ENCODE results near the gene OR8G1.
"Not testable (repeated sequence)": the region's sequence is repeated elsewhere in the genome, so short reads cannot be mapped to it uniquely, and the experiment has no call there.

OR8G1 gene

DNA sequence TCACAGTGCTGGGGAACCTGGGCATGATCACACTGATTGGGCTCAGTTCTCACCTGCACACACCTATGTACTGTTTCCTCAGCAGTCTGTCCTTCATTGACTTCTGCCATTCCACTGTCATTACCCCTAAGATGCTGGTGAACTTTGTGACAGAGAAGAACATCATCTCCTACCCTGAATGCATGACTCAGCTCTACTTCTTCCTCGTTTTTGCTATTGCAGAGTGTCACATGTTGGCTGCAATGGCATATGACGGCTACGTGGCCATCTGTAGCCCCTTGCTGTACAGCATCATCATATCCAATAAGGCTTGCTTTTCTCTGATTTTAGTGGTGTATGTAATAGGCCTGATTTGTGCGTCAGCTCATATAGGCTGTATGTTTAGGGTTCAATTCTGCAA, 24.1 kb downstream of the OR8G1 start:
- not testable (repeated sequence) for H3K27me3 ChIP-seq (ENCODE audit: insufficient read depth, low read length, poor library complexity); H3K4ac ChIP-seq (ENCODE audit: low read depth, low read length); H2BK120ac ChIP-seq (ENCODE audit: low read depth, low read length); H3K4me3 ChIP-seq (ENCODE audit: low read length); H3K9ac ChIP-seq (ENCODE audit: low read length); H3K4me2 ChIP-seq (ENCODE audit: low read length); H4K5ac ChIP-seq (ENCODE audit: low read length); H3K4me1 ChIP-seq (ENCODE audit: control insufficient read depth, low read depth, low read length); H3K18ac ChIP-seq (ENCODE audit: low read length); H3K23ac ChIP-seq (ENCODE audit: low read length); H3K56ac ChIP-seq (ENCODE audit: low read length); DNase-seq; H4K8ac ChIP-seq (ENCODE audit: low read depth, low read length); H3K27ac ChIP-seq (ENCODE audit: low read depth, low read length); H2BK5ac ChIP-seq (ENCODE audit: low read length); H3K79me1 ChIP-seq (ENCODE audit: low read length); H2BK15ac ChIP-seq (replicated peaks; ENCODE audit: low read depth); H3K79me2 ChIP-seq (ENCODE audit: control insufficient read depth, insufficient read depth, low read length); H3K36me3 ChIP-seq (ENCODE audit: control insufficient read depth, insufficient read depth, low read length); H2AK5ac ChIP-seq (ENCODE audit: low read length)
- WGBS (ENCODE audit: extremely low coverage, insufficient coverage, low lambda C conversion rate), result no CpG with 5 or more reads among the region's 4 CpGs

DNA sequence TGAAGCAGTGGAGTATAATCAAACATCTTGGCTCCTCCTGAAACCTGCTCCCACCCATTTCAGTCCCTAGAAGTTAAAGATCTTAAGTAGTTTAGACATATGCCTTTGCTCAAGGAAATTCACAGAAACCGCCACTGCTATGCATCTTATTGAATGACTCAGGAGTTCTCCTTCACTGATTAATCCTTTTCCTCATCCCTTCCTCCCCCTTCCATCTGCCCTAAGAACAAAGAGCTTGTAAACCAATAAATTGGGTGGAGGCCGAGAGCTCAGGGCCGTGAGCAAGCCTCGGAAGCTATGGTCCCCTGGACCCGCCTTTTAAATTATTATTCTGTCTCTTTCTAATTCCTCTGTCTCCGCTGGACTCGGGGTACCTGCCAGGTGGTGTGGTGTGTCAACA, 30.0 kb downstream of the OR8G1 start:
- H3K18ac ChIP-seq (ENCODE audit: low read length); H3K4me1 ChIP-seq (ENCODE audit: control insufficient read depth, low read depth, low read length); H3K27ac ChIP-seq (ENCODE audit: low read depth, low read length); H3K4me3 ChIP-seq (ENCODE audit: low read length); H2BK120ac ChIP-seq (ENCODE audit: low read depth, low read length); H3K4ac ChIP-seq (ENCODE audit: low read depth, low read length); H3K79me2 ChIP-seq (ENCODE audit: control insufficient read depth, insufficient read depth, low read length); H2BK5ac ChIP-seq (ENCODE audit: low read length); DNase-seq; H4K8ac ChIP-seq (ENCODE audit: low read depth, low read length); H2BK15ac ChIP-seq (replicated peaks; ENCODE audit: low read depth); H3K79me1 ChIP-seq (ENCODE audit: low read length); H3K23ac ChIP-seq (ENCODE audit: low read length); H3K56ac ChIP-seq (ENCODE audit: low read length); H3K4me2 ChIP-seq (ENCODE audit: low read length); H3K27me3 ChIP-seq (ENCODE audit: insufficient read depth, low read length, poor library complexity); H2AK5ac ChIP-seq (ENCODE audit: low read length); H4K5ac ChIP-seq (ENCODE audit: low read length); H3K9ac ChIP-seq (ENCODE audit: low read length); H3K36me3 ChIP-seq (ENCODE audit: control insufficient read depth, insufficient read depth, low read length): not testable (repeated sequence)
- WGBS (ENCODE audit: extremely low coverage, insufficient coverage, low lambda C conversion rate), result no CpG with 5 or more reads among the region's 7 CpGs

DNA sequence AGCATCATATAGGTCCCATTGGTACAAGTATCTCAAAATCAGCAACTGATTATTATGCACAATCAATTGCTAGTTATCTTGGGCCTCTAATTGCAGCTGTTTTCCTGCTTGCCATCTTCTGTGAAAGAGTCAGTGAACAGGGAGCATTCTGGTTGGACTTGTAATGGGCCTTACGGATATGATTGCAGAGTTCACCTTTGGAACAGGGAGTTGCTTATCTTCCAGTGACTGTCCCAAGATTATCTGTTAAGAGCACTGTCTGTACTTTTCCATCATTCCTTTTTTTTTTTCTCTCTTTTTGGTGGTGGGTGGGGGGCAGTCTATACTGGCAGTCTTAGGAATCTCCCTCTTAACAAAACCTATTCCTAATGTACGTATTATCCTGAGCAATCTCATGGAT, 33.1 kb downstream of the OR8G1 start:
- Histone ChIP-seq H3K27ac (ENCODE audit: low read depth, low read length) (no peak overlapping the region), H2AK5ac (ENCODE audit: low read length) (no peak overlapping the region), H3K4me3 (ENCODE audit: low read length) (no peak overlapping the region), H2BK5ac (ENCODE audit: low read length) (no peak overlapping the region), H2BK15ac (replicated peaks; ENCODE audit: low read depth) (no peak overlapping the region), H3K36me3 (ENCODE audit: control insufficient read depth, insufficient read depth, low read length) (no peaks in the 10 kb centered on the region), H3K27me3 (ENCODE audit: insufficient read depth, low read length, poor library complexity) (no peaks in the 10 kb centered on the region), H4K5ac (ENCODE audit: low read length) (no peak overlapping the region), H3K18ac (ENCODE audit: low read length) (no peak overlapping the region), H3K79me1 (ENCODE audit: low read length) (no peaks in the 10 kb centered on the region), H3K4me1 (ENCODE audit: control insufficient read depth, low read depth, low read length) (no peaks in the 10 kb centered on the region), H3K4ac (ENCODE audit: low read depth, low read length) (no peak overlapping the region), H3K9ac (ENCODE audit: low read length) (no peak overlapping the region), H2BK120ac (ENCODE audit: low read depth, low read length) (no peak overlapping the region), H3K4me2 (ENCODE audit: low read length) (no peak overlapping the region), H3K79me2 (ENCODE audit: control insufficient read depth, insufficient read depth, low read length) (no peaks in the 10 kb centered on the region), H4K8ac (ENCODE audit: low read depth, low read length) (no peak overlapping the region), H3K23ac (ENCODE audit: low read length) (no peak overlapping the region), H3K56ac (ENCODE audit: low read length) (no peak overlapping the region)
- DNase-seq, result no peak
- no CpG with 5 or more reads among the region's 2 CpGs for WGBS (ENCODE audit: extremely low coverage, insufficient coverage, low lambda C conversion rate)

DNA sequence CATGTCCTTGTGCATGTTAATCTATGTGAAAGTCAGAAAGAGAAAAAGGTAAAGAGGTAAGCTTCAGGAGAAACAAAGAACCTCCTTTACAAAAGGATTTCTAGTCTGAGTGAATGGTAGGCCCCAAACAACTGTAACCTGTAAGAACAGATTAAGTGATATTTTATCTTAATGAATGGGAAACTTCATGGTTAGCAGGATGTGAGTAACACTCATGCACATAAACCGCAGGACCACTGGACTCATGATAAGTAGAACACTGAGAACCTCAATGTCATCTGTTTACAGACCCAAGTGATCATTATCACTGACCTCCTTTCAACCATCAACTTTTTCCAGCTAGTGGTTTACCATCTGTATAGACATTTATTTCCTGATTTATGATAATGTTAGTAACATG, 35.2 kb downstream of the OR8G1 start:
- H2BK120ac ChIP-seq (ENCODE audit: low read depth, low read length), result no peak overlapping the region
- H3K4me3 ChIP-seq (ENCODE audit: low read length), result no peak overlapping the region
- no peak overlapping the region for H4K8ac ChIP-seq (ENCODE audit: low read depth, low read length)
- WGBS (ENCODE audit: extremely low coverage, insufficient coverage, low lambda C conversion rate), result no CpG with 5 or more reads among the region's 1 CpG
- H2AK5ac ChIP-seq (ENCODE audit: low read length), result no peak overlapping the region
- no peak overlapping the region for H2BK5ac ChIP-seq (ENCODE audit: low read length)
- no peak overlapping the region for H3K4me2 ChIP-seq (ENCODE audit: low read length)
- H3K27ac ChIP-seq (ENCODE audit: low read depth, low read length), result no peak overlapping the region
- DNase-seq, result no peak
- H3K56ac ChIP-seq (ENCODE audit: low read length), result no peak overlapping the region
- H3K27me3 ChIP-seq (ENCODE audit: insufficient read depth, low read length, poor library complexity), result no peaks in the 10 kb centered on the region
- H3K4me1 ChIP-seq (ENCODE audit: control insufficient read depth, low read depth, low read length), result no peaks in the 10 kb centered on the region
- H3K18ac ChIP-seq (ENCODE audit: low read length), result no peak overlapping the region
- no peak overlapping the region for H2BK15ac ChIP-seq (replicated peaks; ENCODE audit: low read depth)
- H3K23ac ChIP-seq (ENCODE audit: low read length), result no peak overlapping the region
- H3K36me3 ChIP-seq (ENCODE audit: control insufficient read depth, insufficient read depth, low read length), result no peaks in the 10 kb centered on the region
- no peak overlapping the region for H4K5ac ChIP-seq (ENCODE audit: low read length)
- no peak overlapping the region for H3K4ac ChIP-seq (ENCODE audit: low read depth, low read length)
- no peak overlapping the region for H3K9ac ChIP-seq (ENCODE audit: low read length)
- no peaks in the 10 kb centered on the region for H3K79me2 ChIP-seq (ENCODE audit: control insufficient read depth, insufficient read depth, low read length)
- no peaks in the 10 kb centered on the region for H3K79me1 ChIP-seq (ENCODE audit: low read length)

DNA sequence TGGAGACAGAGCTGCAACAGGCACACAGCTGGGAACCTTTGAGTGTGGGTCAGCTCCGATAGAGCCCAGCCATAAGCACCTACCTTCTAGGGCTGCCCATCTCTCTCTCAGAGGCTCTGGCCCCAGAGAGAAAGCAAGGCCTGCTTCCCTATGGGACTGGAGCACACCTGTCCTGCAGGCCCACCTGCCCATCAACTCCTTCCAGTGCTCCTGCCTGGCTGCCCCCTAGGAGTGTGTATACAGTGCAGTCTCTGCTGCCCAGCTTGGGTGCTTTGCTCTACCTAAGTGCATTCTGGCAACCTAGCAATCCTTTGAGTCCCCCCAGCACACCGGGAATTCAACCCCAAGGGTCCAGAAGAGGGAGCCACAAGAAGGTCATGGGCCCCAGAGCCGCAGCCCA, 36.3 kb downstream of the OR8G1 start:
- WGBS (ENCODE audit: extremely low coverage, insufficient coverage, low lambda C conversion rate), result no CpG with 5 or more reads among the region's 3 CpGs
- Histone ChIP-seq H3K18ac (ENCODE audit: low read length) (no peak overlapping the region), H2BK5ac (ENCODE audit: low read length) (no peak overlapping the region), H3K79me2 (ENCODE audit: control insufficient read depth, insufficient read depth, low read length) (no peaks in the 10 kb centered on the region), H2AK5ac (ENCODE audit: low read length) (no peak overlapping the region), H3K4me3 (ENCODE audit: low read length) (no peak overlapping the region), H2BK120ac (ENCODE audit: low read depth, low read length) (no peak overlapping the region), H3K9ac (ENCODE audit: low read length) (no peak overlapping the region), H3K27me3 (ENCODE audit: insufficient read depth, low read length, poor library complexity) (no peaks in the 10 kb centered on the region), H3K79me1 (ENCODE audit: low read length) (no peaks in the 10 kb centered on the region), H3K4me1 (ENCODE audit: control insufficient read depth, low read depth, low read length) (no peaks in the 10 kb centered on the region), H3K4me2 (ENCODE audit: low read length) (no peak overlapping the region), H3K23ac (ENCODE audit: low read length) (no peak overlapping the region), H3K4ac (ENCODE audit: low read depth, low read length) (no peak overlapping the region), H3K36me3 (ENCODE audit: control insufficient read depth, insufficient read depth, low read length) (no peaks in the 10 kb centered on the region), H3K27ac (ENCODE audit: low read depth, low read length) (no peak overlapping the region), H3K56ac (ENCODE audit: low read length) (no peak overlapping the region), H2BK15ac (replicated peaks; ENCODE audit: low read depth) (no peak overlapping the region), H4K8ac (ENCODE audit: low read depth, low read length) (no peak overlapping the region), H4K5ac (ENCODE audit: low read length) (no peak overlapping the region)
- DNase-seq, result no peak

DNA sequence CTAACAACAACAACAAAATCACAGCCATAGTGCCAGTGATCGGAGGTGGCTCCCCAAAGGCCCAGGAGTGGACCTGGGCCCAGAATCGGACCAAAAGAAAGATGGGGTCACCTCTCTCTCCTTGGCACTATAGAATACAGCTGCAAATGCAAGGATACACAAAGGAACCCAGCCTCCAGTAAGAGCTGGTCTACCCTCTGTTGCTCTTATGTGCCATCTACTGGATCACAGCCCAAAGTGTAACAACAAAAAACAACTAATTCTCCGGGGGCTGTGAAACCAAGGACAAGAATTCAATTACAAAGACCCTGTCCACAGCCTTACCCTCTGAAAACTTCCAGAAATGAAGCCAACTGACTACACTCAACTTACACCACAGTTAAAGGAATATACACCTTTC, 36.9 kb downstream of the OR8G1 start:
- H3K4me1 ChIP-seq (ENCODE audit: control insufficient read depth, low read depth, low read length), result no peaks in the 10 kb centered on the region
- no peak overlapping the region for H3K56ac ChIP-seq (ENCODE audit: low read length)
- no peak overlapping the region for H3K27ac ChIP-seq (ENCODE audit: low read depth, low read length)
- no peak overlapping the region for H2BK5ac ChIP-seq (ENCODE audit: low read length)
- H2AK5ac ChIP-seq (ENCODE audit: low read length), result no peak overlapping the region
- H3K36me3 ChIP-seq (ENCODE audit: control insufficient read depth, insufficient read depth, low read length), result no peaks in the 10 kb centered on the region
- no peaks in the 10 kb centered on the region for H3K79me1 ChIP-seq (ENCODE audit: low read length)
- H3K27me3 ChIP-seq (ENCODE audit: insufficient read depth, low read length, poor library complexity), result no peaks in the 10 kb centered on the region
- no peak overlapping the region for H3K23ac ChIP-seq (ENCODE audit: low read length)
- H3K9ac ChIP-seq (ENCODE audit: low read length), result no peak overlapping the region
- no peak overlapping the region for H4K5ac ChIP-seq (ENCODE audit: low read length)
- no peak overlapping the region for H3K4me3 ChIP-seq (ENCODE audit: low read length)
- no peak overlapping the region for H3K18ac ChIP-seq (ENCODE audit: low read length)
- H2BK15ac ChIP-seq (replicated peaks; ENCODE audit: low read depth), result no peak overlapping the region
- DNase-seq, result peak; percentile 63
- WGBS (ENCODE audit: extremely low coverage, insufficient coverage, low lambda C conversion rate), result no CpG with 5 or more reads among the region's 3 CpGs
- no peaks in the 10 kb centered on the region for H3K79me2 ChIP-seq (ENCODE audit: control insufficient read depth, insufficient read depth, low read length)
- H3K4ac ChIP-seq (ENCODE audit: low read depth, low read length), result no peak overlapping the region
- no peak overlapping the region for H2BK120ac ChIP-seq (ENCODE audit: low read depth, low read length)
- H4K8ac ChIP-seq (ENCODE audit: low read depth, low read length), result no peak overlapping the region
- H3K4me2 ChIP-seq (ENCODE audit: low read length), result no peak overlapping the region

All from mesendoderm (in vitro differentiated cells).